IMR-90 (cell line): ENCODE data around the gene AHNAK. TPM values are rescaled to one million over a fixed set of nuclear protein-coding genes. Genes with fewer than 3 reads are reported as not detected.

ENCODE experiments used
- ATAC-seq: fragments of 200-7000 bp; cut with Tn5 transposase; 2 replicates; pipeline ENCODE4 v1.9.1; 2020; ENCODE audit warnings: low read depth, mild to moderate bottlenecking, moderate library complexity
- BruUV-seq: library from RNA; stranded (reverse); fragments of 400-500 nt; replicated peaks from 2 replicates; lab custom pipeline; 2021; lab: Mats Ljungman, UMichigan
- CTCF ChIA-PET: fragments of 300-600 bp; formaldehyde crosslinking; extraction: SDS; loops from one replicate; lab custom pipeline; 2021; ENCODE audit warnings: antibody characterized with exemption; lab: Yijun Ruan, JAX
- POLR2A ChIA-PET: fragments of 300-600 bp; sonication (Branson Sonifier 250); formaldehyde crosslinking; loops from one replicate; lab custom pipeline; 2022; ENCODE audit warnings: antibody characterized with exemption; ENCODE audit not compliant: unreplicated experiment; lab: Charles Lee
- DNase-seq: peaks from one replicate; pipeline ENCODE4 v3.0.0; 2013
- H2AFZ ChIP-seq: replicated peaks from 2 replicates; pipeline ENCODE3; 2013; ENCODE audit warnings: low read length, mild to moderate bottlenecking; ENCODE audit not compliant: poor library complexity
- H2AK5ac ChIP-seq: 2 replicates; pipeline ENCODE4 v1.6.1; 2013; ENCODE audit warnings: low read depth, low read length, inconsistent platforms
- H2AK9ac ChIP-seq: replicated peaks from 2 replicates; pipeline ENCODE3; 2013; ENCODE audit warnings: mild to moderate bottlenecking, low read depth, low read length, moderate library complexity; ENCODE audit not compliant: poor library complexity
- H2BK120ac ChIP-seq: 2 replicates; pipeline ENCODE4 v1.6.1; 2013; ENCODE audit warnings: low read depth, low read length, inconsistent platforms
- H2BK15ac ChIP-seq: 3 replicates; pipeline ENCODE4 v1.6.1; 2013; ENCODE audit warnings: low read depth, low read length, inconsistent platforms
- H2BK20ac ChIP-seq: 2 replicates; pipeline ENCODE4 v1.6.1; 2013; ENCODE audit warnings: low read depth, mild to moderate bottlenecking, inconsistent platforms, low read length, moderate library complexity
- H2BK5ac ChIP-seq: 2 replicates; pipeline ENCODE4 v1.6.1; 2013; ENCODE audit warnings: mild to moderate bottlenecking, low read depth, low read length, inconsistent platforms; ENCODE audit not compliant: poor library complexity, severe bottlenecking
- H3K14ac ChIP-seq: replicated peaks from 2 replicates; pipeline ENCODE4 v1.6.1; 2013; ENCODE audit warnings: low read depth, low read length, inconsistent platforms
- H3K18ac ChIP-seq: 2 replicates; pipeline ENCODE4 v1.6.1; 2013; ENCODE audit warnings: low read depth, low read length, control low read depth
- H3K23ac ChIP-seq: 2 replicates; pipeline ENCODE4 v1.6.1; 2013; ENCODE audit warnings: low read depth, low read length, inconsistent platforms
- H3K27ac ChIP-seq: 2 replicates; pipeline ENCODE4 v1.5.1; 2013; ENCODE audit warnings: mild to moderate bottlenecking, control low read depth, low read length; ENCODE audit not compliant: insufficient read depth
- H3K27me3 ChIP-seq: 2 replicates; pipeline ENCODE4 v1.6.1; 2013; ENCODE audit warnings: low read length; ENCODE audit not compliant: control insufficient read depth, insufficient read depth
- H3K36me3 ChIP-seq: 2 replicates; pipeline ENCODE4 v1.6.1; 2013; ENCODE audit warnings: low read length, mixed read lengths; ENCODE audit not compliant: control insufficient read depth, insufficient read depth
- H3K4ac ChIP-seq: 2 replicates; pipeline ENCODE4 v1.6.1; 2013; ENCODE audit warnings: low read depth, low read length, inconsistent platforms
- H3K4me1 ChIP-seq: 2 replicates; pipeline ENCODE4 v1.6.1; 2013; ENCODE audit warnings: low read length, mixed read lengths; ENCODE audit not compliant: control insufficient read depth, insufficient read depth
- H3K4me2 ChIP-seq: 2 replicates; pipeline ENCODE4 v1.6.1; 2013; ENCODE audit warnings: low read depth, mild to moderate bottlenecking, control low read depth, low read length, moderate library complexity
- H3K4me3 ChIP-seq: 2 replicates; pipeline ENCODE4 v1.5.1; 2013; ENCODE audit warnings: low read depth, mild to moderate bottlenecking, control low read depth, low read length, moderate library complexity; ENCODE audit not compliant: insufficient read depth
- H3K56ac ChIP-seq: 2 replicates; pipeline ENCODE4 v1.6.1; 2013; ENCODE audit warnings: low read length, inconsistent platforms; ENCODE audit not compliant: insufficient read depth; ENCODE audit errors: extremely low read depth
- H3K79me1 ChIP-seq, 2 experiments: 2 replicates each; pipeline ENCODE4 v1.6.1; 2013; ENCODE audit warnings: low read length in 2 of 2, inconsistent platforms in 1 of 2, low read depth in 1 of 2
- H3K9ac ChIP-seq: 2 replicates; pipeline ENCODE4 v1.6.1; 2013; ENCODE audit warnings: low read depth, low read length, control low read depth
- H3K9me1 ChIP-seq: 2 replicates; pipeline ENCODE4 v1.6.1; 2013; ENCODE audit warnings: low read length, inconsistent platforms; ENCODE audit not compliant: insufficient read depth
- H3K9me3 ChIP-seq: 2 replicates; pipeline ENCODE4 v1.6.1; 2013; ENCODE audit warnings: low read length; ENCODE audit not compliant: control insufficient read depth, insufficient read depth
- H4K20me1 ChIP-seq: 2 replicates; pipeline ENCODE4 v1.6.1; 2013; ENCODE audit warnings: low read length, inconsistent platforms; ENCODE audit not compliant: insufficient read depth
- H4K5ac ChIP-seq: 2 replicates; pipeline ENCODE4 v1.6.1; 2013; ENCODE audit warnings: mild to moderate bottlenecking, low read depth, low read length, control low read depth
- H4K8ac ChIP-seq, 2 experiments: 2 replicates each; pipeline ENCODE4 v1.6.1; 2013; ENCODE audit warnings: low read depth in 2 of 2, low read length in 2 of 2, control low read depth in 1 of 2, inconsistent platforms in 1 of 2
- H4K91ac ChIP-seq: 2 replicates; pipeline ENCODE4 v1.6.1; 2013; ENCODE audit warnings: low read depth, low read length, inconsistent platforms; ENCODE audit not compliant: insufficient read depth
- BHLHE40 ChIP-seq: fragments of 150-350 bp; IDR thresholded peaks from 2 replicates; pipeline ENCODE4 v1.6.1; 2016; ENCODE audit warnings: mild to moderate bottlenecking, low read depth, low read length
- CEBPB ChIP-seq: IDR thresholded peaks from 2 replicates; pipeline ENCODE4 v1.6.1; 2012; ENCODE audit warnings: low read depth, low read length, improper control_type of control experiment
- CHD1 ChIP-seq: IDR thresholded peaks from 2 replicates; pipeline ENCODE4 v1.6.1; 2012; ENCODE audit warnings: low read depth, low read length, improper control_type of control experiment
- CTCF ChIP-seq: conservative IDR thresholded peaks from 2 replicates; pipeline ENCODE4 v1.5.1; 2012; ENCODE audit warnings: mild to moderate bottlenecking, low read depth, low read length, improper control_type of control experiment
- FOS ChIP-seq: fragments of 150-350 bp; IDR thresholded peaks from 2 replicates; pipeline ENCODE4 v1.6.1; 2016; ENCODE audit warnings: low read depth, low read length
- MAFK ChIP-seq: IDR thresholded peaks from 2 replicates; pipeline ENCODE4 v1.6.1; 2012; ENCODE audit warnings: low read depth, low read length, improper control_type of control experiment
- MAZ ChIP-seq: IDR thresholded peaks from 2 replicates; pipeline ENCODE4 v1.6.1; 2012; ENCODE audit warnings: low read depth, mild to moderate bottlenecking, low read length, improper control_type of control experiment, moderate library complexity, borderline replicate concordance
- MXI1 ChIP-seq: IDR thresholded peaks from 2 replicates; pipeline ENCODE4 v1.6.1; 2012; ENCODE audit warnings: low read depth, mild to moderate bottlenecking, low read length, moderate library complexity, borderline replicate concordance
- NFE2L2 ChIP-seq: fragments of 150-350 bp; IDR thresholded peaks from 2 replicates; pipeline ENCODE4 v1.6.1; 2016; ENCODE audit warnings: low read depth, mild to moderate bottlenecking, low read length
- POLR2A ChIP-seq: IDR thresholded peaks from 2 replicates; pipeline ENCODE4 v1.6.1; 2012; ENCODE audit warnings: mild to moderate bottlenecking, low read depth, low read length
- RAD21 ChIP-seq: IDR thresholded peaks from 2 replicates; pipeline ENCODE4 v1.6.1; 2012; ENCODE audit warnings: low read length, improper control_type of control experiment
- RCOR1 ChIP-seq: IDR thresholded peaks from 2 replicates; pipeline ENCODE4 v1.6.1; 2012; ENCODE audit warnings: mild to moderate bottlenecking, low read length, improper control_type of control experiment; ENCODE audit not compliant: insufficient replicate concordance
- RFX5 ChIP-seq: IDR thresholded peaks from 2 replicates; pipeline ENCODE4 v1.8.0; 2012; ENCODE audit warnings: low read depth, mild to moderate bottlenecking, low read length, moderate library complexity
- SMC3 ChIP-seq: fragments of 150-350 bp; IDR thresholded peaks from 2 replicates; pipeline ENCODE4 v1.6.1; 2016; ENCODE audit warnings: low read depth, mild to moderate bottlenecking, antibody characterized with exemption, low read length, moderate library complexity
- WGBS, 2 experiments: methylation state at CpG; one replicate each; pipeline versions ENCODE4 v1.1.5 to v1.1.7; 2013; ENCODE audit warnings: missing lambda C conversion rate in 2 of 2; ENCODE audit not compliant: insufficient read length in 1 of 2; ENCODE audit errors: extremely low coverage in 2 of 2; 5-methylcytosine and 5-hydroxymethylcytosine counted together
- dilution Hi-C: fragments of 300-500 bp; cut with HindIII; formaldehyde crosslinking; loops from one replicate; pipeline ENCODE4 v1.14.3; 2018; ENCODE audit warnings: low sequenced_read_pairs; ENCODE audit not compliant: unreplicated experiment
- in situ Hi-C: fragments of 300-500 bp; cut with MboI; formaldehyde crosslinking; loops from 3 replicates; pipeline ENCODE4 v1.14.3; 2019; ENCODE audit warnings: low sequenced_read_pairs, inconsistent platforms, mixed read lengths
- intact Hi-C: fragments of 100-400 bp; cut with micrococcal nuclease; formaldehyde crosslinking; loops from 2 replicates; pipeline ENCODE4 v1.10.0; 2022
- polyA plus RNA-seq, 3 experiments: library from polyadenylated mRNA; depleted of rRNA; stranded (reverse); fragments of >200 nt; gene quantifications; 2 replicates each; pipeline ENCODE4 v1.2.3, GENCODE V29; 2012; ENCODE audit warnings: low replicate concordance in 1 of 3
- total RNA-seq: library from RNA; depleted of rRNA; stranded (reverse); fragments of >200 nt; gene quantifications from 2 replicates; pipeline ENCODE4 v1.2.3, GENCODE V29; 2012
- TF ChIP-seq, protein P1 (sequence below): fragments of 150-350 bp; IDR thresholded peaks from 2 replicates; pipeline ENCODE4 v1.6.1; 2017; ENCODE audit warnings: mild to moderate bottlenecking, antibody characterized with exemption, low read length, low read depth
- TF ChIP-seq, protein P2 (sequence below): fragments of 150-350 bp; IDR thresholded peaks from 2 replicates; pipeline ENCODE4 v1.6.1; 2016; ENCODE audit warnings: low read depth, mild to moderate bottlenecking, low read length, moderate library complexity, borderline replicate concordance

Gene AHNAK
- total and polyA plus RNA-seq, 2 of the 4 experiments (the other 2 are of a cell fraction): 95.1 to 695 TPM

- intact Hi-C loops: no loop called here
- Histone ChIP-seq H3K27ac (no peak overlapping the region), H3K79me1 (no peaks in the 10 kb centered on the region; a peak in 1 of 4 replicates), H4K5ac (no peak overlapping the region), H4K91ac (no peak overlapping the region), H2BK15ac (no peak overlapping the region), H2AK9ac (no peak overlapping the region), H2AK5ac (no peak overlapping the region), H3K56ac (no peak overlapping the region), H3K14ac (no peak overlapping the region), H2BK5ac (no peak overlapping the region), H3K18ac (no peak overlapping the region), H2BK120ac (no peak overlapping the region), H3K36me3 (no peaks in the 10 kb centered on the region), H3K4ac (no peak overlapping the region), H3K4me1 (peaks cover 10% of the 10 kb centered on the region; the same call in 1 of the 2 replicates), H3K4me2 (no peak overlapping the region), H2AFZ (no peak overlapping the region), H4K20me1 (no peaks in the 10 kb centered on the region), H2BK20ac (no peak overlapping the region), H3K23ac (no peak overlapping the region), H3K9ac (no peak overlapping the region), H3K9me1 (no peaks in the 10 kb centered on the region), H3K4me3 (no peak overlapping the region), H3K9me3 (no peaks in the 10 kb centered on the region), H4K8ac (no peak overlapping the region), H3K27me3 (peaks cover 10% of the 10 kb centered on the region)
- 83% methylated on average over 1 of the region's 3 CpGs; no CpG with 5 or more reads in 1 of the 2 experiments for WGBS, 2 experiments
- ATAC-seq: no peak
- dilution Hi-C loops: no loop called here
- no peak for DNase-seq
- TF ChIP-seq RAD21 (no peak), SMC3 (no peak), BHLHE40 (no peak), POLR2A (no peak), CTCF (no peak), CEBPB (no peak), RCOR1 (no peak), CHD1 (no peak), FOS (no peak), RFX5 (no peak), NFE2L2 (no peak), MAZ (no peak), MXI1 (no peak), MAFK (no peak)
- TF ChIP-seq, protein P1, sequence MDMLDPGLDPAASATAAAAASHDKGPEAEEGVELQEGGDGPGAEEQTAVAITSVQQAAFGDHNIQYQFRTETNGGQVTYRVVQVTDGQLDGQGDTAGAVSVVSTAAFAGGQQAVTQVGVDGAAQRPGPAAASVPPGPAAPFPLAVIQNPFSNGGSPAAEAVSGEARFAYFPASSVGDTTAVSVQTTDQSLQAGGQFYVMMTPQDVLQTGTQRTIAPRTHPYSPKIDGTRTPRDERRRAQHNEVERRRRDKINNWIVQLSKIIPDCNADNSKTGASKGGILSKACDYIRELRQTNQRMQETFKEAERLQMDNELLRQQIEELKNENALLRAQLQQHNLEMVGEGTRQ: no peak
- TF ChIP-seq, protein P2, sequence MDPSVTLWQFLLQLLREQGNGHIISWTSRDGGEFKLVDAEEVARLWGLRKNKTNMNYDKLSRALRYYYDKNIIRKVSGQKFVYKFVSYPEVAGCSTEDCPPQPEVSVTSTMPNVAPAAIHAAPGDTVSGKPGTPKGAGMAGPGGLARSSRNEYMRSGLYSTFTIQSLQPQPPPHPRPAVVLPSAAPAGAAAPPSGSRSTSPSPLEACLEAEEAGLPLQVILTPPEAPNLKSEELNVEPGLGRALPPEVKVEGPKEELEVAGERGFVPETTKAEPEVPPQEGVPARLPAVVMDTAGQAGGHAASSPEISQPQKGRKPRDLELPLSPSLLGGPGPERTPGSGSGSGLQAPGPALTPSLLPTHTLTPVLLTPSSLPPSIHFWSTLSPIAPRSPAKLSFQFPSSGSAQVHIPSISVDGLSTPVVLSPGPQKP: no peak
- in situ Hi-C loops: loop anchor here (10.0 to 25.0 kb wide), 2 partner anchors 302 to 470 kb away; no protein-coding TSS in a partner anchor
- CTCF ChIA-PET: interaction anchor here (0.6 to 1.3 kb wide), 3 partner anchors 15 to 168 kb away, joined by 3 to 5 read pairs (median 4); no protein-coding TSS in a partner anchor
- POLR2A ChIA-PET: no interaction called here
- no TSS peak for BruUV-seq
Observed at GRCh38 chr11:62392506-62392905, 154.1 kb downstream of the AHNAK start.
